NCI-H446 treated with DMSO at 0.1 percent for 48 hours (cell line): ENCODE data around the gene PPP1R36.
"Not testable (repeated sequence)": the region's sequence is repeated elsewhere in the genome, so short reads cannot be mapped to it uniquely, and the experiment has no call there.

Source experiments
- DNase-seq: peaks from one replicate; lab custom pipeline; 2025; lab: John Stamatoyannopoulos, UW

PPP1R36 gene

GRCh38 chr14:64549791-64550620 lies at the start of gene PPP1R36:
Gene PPP1R36 (plus strand): TSS chr14:64549961. CDS start chr14:64549998, 37 bp downstream.
- no peak for DNase-seq

- no peak for DNase-seq
Measured at GRCh38 chr14:64500088-64500487, 49.7 kb upstream of the PPP1R36 start.

- no peak for DNase-seq
Measured at GRCh38 chr14:64501411-64502171, 48.2 kb upstream of the PPP1R36 start.

- DNase-seq: no peak
Measured at GRCh38 chr14:64502456-64502855, 47.3 kb upstream of the PPP1R36 start.

GRCh38 chr14:64502887-64503433 lies 46.8 kb upstream of the PPP1R36 start:
- DNase-seq: no peak

- peak; percentile 93 for DNase-seq
Measured at GRCh38 chr14:64503434-64504309, 46.1 kb upstream of the PPP1R36 start, which contains the start of gene ZBTB25. Gene ZBTB25 (minus strand): TSS chr14:64503838. CDS start chr14:64490533, 13,305 bp downstream.

- peak; percentile 77 for DNase-seq
Measured at GRCh38 chr14:64504310-64504896, 45.4 kb upstream of the PPP1R36 start, which contains the start of gene ZBTB1. Gene ZBTB1 (plus strand): TSS chr14:64504770. CDS start chr14:64521505, 16,735 bp downstream.

- DNase-seq: peak; percentile 80
Measured at GRCh38 chr14:64504897-64505794, 44.6 kb upstream of the PPP1R36 start.

- no peak for DNase-seq
Measured at GRCh38 chr14:64506721-64507120, 43.0 kb upstream of the PPP1R36 start.

- DNase-seq: no peak
Measured at GRCh38 chr14:64507376-64508156, 42.2 kb upstream of the PPP1R36 start.

GRCh38 chr14:64508215-64508776 lies 41.5 kb upstream of the PPP1R36 start:
- DNase-seq: no peak

- DNase-seq: no peak
Measured at GRCh38 chr14:64509036-64509435, 40.7 kb upstream of the PPP1R36 start.

GRCh38 chr14:64510825-64511671 lies 38.7 kb upstream of the PPP1R36 start:
- peak; percentile 47 for DNase-seq

GRCh38 chr14:64513271-64513670 lies 36.5 kb upstream of the PPP1R36 start:
- no peak for DNase-seq

GRCh38 chr14:64515053-64515452 lies 34.7 kb upstream of the PPP1R36 start:
- no peak for DNase-seq

GRCh38 chr14:64516969-64517368 lies 32.8 kb upstream of the PPP1R36 start:
- DNase-seq: no peak

- DNase-seq: not testable (repeated sequence)
Measured at GRCh38 chr14:64517667-64518066, 32.1 kb upstream of the PPP1R36 start.

GRCh38 chr14:64518229-64518628 lies 31.5 kb upstream of the PPP1R36 start:
- DNase-seq: no peak
